GM18873 (cell line): ENCODE results near the gene BPHL.
"Not testable (repeated sequence)": the region's sequence is repeated elsewhere in the genome, so short reads cannot be mapped to it uniquely, and the experiment has no call there.

Source experiments
- ATAC-seq: cut with Tn5 transposase; IDR thresholded peaks from one replicate; pipeline ENCODE4 v1.9.1; 2021; ENCODE audit warnings: mild to moderate bottlenecking, moderate library complexity, moderate number of reproducible peaks; ENCODE audit not compliant: unreplicated experiment, low FRiP score

Gene BPHL

DNA sequence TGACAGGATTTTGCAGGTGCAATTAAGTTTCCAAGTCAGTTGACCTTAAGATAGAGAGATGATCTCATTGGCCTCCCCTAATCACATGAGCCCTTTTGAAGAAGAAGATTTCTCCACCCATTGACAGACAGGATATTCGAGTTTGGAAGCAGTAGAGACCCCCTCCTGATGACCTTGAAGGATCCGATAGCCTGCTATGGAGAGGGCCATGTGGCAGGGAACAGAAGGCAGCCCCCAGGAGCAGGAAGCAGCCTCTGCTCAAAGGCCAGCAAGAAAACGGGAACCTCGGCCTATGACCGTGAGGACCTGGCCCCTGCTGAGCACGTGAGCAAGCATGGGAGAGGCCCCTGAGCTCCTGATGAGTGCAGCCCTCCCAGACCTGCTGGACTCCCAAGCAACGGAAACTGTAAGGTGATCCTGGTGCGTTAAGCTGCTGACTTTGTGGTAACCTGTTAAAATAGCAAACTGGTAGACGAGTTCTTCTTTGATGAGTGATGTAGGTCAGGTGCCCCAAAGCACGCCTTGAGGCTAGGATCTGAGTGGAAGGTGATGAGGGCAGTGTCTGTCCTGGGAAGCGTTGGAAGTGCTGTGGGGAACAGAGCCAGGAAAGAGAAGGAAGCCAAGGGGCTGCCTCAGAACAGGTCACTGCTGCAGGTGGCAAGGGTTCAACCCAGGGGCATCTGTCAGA is 57.3 kb downstream of the BPHL start:
- no peak for ATAC-seq

DNA sequence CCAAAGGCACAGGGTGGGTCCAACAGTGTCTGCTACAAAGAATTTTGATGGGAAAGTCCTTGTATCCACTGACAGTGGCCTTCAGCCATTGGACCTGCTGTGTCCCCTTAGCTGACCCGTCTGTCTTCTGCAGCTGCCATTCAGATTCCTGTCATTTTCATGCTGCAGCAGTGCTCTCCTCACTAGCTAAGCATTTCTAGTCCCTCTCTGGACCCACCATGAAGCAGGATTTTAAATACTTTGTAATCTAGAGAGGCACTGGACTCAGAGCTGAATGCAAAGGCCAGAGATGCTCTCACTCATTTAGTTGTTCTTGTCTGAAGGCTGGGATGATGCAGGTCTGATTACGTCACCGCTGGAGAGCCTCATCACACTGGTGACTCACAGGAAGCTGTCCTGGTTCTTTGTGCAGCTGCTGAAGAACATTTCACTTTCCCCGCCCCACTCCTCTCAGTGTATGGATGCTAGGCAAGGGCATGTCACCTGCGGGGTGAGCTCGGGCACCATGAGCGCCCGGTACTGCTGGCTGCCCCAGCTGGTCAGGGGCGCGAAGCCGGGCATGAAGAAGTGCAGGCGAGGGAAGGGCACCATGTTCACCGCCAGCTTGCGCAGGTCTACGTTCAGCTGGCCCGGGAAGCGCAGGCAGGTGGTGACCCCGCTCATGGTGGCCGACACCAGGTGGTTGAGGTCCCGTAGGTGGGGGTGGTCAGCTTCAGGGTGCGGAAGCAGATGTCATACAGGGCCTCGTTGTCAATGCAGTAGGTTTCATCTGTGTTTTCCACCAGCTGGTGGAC is 58.2 kb downstream of the BPHL start:
- no peak for ATAC-seq

DNA sequence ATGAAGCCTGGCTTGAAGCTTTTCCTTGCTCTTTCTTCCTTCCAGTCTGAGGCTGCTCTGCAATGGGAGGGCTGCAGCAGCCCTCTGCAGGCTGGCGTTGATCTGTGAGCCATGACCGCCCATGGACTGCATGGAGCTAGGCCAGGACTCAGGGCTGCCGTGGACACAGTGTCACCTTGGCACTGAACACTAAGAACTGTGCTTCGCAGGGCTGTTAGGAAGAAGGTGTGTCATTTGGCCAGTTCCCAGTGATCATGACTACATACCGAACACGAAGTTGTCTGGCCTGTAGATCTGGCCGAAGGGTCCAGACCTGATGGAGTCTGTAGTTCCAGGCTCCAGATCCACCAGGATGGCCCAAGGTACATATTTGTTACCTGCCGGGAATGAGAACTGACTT is 60.2 kb downstream of the BPHL start:
- not testable (repeated sequence) for ATAC-seq

DNA sequence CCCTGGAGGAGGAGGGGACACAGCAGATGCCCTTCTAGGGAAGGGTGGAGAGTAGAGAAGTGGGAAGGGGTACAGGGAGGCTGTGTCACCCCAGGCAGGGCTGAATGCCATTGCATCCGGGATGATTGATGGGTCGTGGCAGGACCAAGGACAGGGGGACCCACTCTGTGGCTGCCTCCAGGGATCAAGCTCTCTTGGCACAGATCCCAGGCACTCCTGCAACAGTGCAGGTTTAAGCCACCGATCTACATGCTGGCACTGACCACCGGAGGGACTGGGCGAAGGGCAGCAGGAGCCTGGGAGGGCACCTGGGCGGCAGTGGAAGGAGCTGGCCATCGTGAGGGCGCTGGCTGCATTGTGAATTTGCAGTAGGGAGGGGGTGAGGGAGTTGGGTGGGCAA is 61.4 kb downstream of the BPHL start:
- not testable (repeated sequence) for ATAC-seq

DNA sequence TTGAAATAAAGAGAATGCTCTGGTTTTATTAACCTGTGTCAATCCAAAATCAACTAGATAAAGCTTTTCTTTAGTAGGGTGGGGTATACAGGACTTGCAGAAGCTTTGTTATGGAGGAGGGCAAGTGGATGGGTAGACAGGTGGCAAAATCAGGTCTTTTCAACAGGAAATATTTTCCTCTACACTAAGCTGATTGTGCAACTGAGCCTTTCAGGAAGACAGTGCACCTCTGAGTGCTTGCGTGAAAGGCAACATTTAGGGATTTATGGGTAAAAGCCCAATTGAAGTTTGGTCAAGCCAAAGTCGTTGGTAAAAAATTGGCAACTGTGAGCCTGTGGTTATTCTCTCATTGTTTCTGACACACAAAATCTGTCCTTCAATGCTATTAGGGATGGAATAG is 62.6 kb downstream of the BPHL start:
- no peak for ATAC-seq

DNA sequence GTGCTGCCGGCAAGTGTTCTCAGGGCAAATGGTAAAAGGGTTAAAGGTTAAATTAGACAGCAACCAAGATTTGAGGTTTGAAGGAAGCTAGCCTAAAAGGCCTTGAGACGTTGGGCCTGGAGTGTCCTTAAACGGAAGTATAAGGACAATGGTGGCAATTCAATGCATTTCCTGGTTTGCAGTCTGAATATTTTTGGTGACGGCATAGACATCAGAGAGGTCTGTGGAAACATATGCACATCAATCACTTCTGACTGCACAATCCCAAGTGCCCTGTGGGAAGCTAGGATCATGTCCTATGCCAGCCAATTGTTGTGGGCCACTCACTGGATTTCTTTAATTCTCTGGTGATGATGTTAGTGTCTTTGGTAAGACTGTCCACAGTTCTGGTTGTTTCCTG is 64.6 kb downstream of the BPHL start:
- ATAC-seq, result no peak

DNA sequence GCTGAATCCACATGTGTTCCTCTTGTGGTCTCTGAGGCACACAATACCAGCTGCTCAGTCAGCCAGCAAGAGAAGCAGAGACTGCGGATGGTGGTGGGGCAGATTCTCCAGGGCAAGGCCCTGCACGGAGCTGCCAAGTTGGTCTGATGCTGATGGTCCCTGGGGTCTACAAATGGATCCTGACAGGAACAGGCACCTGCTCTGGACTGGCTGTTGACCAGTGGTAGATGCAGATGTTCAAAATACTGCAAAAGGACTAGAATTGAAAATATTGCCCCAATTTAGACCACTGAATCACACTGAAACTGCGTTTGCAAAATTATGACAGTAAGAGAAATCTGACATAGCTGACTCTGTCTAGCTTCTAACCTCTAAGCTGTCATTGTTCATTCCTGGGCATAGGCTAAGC is 68.5 kb downstream of the BPHL start:
- ATAC-seq, result no peak

DNA sequence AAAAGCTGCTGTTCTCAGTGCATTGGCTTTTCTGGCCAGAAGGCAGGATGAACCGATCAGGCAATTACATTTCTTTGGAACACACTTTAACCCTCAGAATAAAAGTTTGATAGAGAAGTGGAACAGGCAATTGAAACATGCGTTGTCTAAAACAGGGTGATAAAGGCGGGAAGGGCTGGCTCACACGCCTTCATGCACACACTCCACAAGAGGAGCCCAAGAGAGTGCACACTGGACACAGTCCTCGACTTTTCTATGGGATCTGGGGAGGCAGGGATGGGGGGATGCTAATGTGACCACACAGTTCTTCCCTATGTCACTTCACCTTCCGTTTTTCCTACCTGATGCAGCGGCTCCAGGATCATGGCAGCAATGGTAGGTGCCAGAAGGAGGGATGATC is 69.8 kb downstream of the BPHL start:
- no peak for ATAC-seq

DNA sequence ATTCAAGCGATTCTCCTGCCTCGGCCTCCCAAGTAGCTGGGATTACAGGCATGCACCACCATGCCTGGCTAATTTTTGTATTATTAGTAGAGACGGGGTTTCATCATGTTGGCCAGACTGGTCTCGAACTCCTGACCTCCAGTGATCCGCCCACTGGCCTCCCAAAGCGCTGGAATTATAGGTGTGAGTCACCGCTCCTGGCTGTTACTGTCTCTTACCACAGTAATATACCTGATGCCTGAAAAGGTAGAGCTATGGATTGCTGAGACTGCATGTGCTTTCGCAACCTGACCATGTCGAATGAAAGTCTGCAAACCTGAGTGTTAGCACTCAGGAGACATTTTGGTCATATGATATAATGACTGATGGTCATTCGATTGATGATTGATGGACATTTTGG is 70.7 kb downstream of the BPHL start:
- not testable (repeated sequence) for ATAC-seq

DNA sequence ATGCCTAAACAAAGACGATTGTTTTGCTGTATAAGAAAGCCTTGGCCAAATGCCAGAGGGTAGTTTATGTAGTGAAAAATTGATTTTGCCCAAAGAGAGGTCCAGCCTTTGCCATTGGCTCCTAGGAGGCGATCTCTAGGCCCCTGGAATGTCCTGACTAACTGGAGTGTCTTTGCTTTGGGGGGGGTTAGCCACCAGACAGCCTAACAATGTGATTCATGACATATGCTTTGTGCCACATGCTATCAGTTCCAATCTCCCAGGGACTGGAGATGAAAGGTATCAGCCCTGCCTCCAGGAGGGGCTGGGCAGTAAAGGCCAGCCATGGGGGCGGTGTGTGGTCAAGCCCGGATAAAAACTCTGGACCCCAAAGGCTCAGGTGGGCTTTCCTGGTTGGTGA is 71.5 kb downstream of the BPHL start:
- ATAC-seq, result no peak

DNA sequence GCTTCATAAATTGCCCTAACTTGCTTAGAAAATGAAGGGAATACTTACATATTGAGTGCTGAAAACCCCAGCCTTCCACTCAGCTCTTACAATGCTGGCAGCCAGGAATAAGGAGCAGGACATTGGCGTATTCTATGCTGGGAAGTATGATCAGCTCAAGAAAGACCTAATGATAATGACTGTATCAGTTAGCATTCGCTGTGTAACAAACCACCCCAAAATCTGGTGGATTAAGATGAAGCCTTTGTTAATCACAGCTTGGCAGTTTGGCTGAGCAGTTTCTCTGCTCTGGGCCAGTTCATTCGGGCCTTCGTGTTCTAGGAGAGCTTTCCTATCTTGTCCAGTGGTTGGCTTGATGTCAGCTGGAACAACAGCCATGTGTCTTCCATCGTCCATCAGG is 72.3 kb downstream of the BPHL start:
- no peak for ATAC-seq

DNA sequence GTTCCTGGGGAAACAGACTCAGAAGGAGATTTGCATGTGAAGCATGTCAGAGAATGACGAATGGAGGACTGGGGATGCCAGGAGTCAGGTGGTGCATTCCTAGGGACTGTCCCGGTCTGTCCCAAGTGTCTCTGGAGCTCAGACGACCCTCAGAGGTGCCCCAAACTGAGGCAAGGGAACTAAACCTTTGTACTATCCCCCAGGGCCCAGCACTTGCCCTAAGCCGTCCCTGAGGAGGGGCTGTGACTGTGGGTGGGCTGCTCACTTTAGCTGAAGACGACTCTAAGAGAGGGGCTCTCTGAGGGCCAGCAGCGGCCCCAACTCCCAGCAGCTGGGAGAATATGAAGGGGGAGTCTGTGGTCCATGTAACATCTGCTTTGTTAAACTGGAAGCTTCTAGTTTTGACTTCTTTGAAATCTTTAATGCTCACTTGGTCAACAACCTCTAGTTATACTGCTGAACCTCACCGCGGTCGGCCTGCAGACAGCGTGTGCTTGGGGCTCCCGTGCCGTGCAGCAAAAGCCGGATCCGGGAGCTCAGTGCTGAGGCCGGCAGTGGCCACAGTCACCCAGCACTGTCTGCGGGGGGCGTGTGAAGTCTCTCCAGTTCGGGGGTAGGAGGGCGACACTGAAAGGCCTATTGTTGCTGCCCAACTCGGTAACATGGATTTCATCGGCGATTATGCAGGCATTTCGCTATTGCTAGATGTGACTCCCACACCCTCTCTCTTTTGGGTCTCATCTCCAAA is 74.8 kb downstream of the BPHL start:
- ATAC-seq, result no peak

DNA sequence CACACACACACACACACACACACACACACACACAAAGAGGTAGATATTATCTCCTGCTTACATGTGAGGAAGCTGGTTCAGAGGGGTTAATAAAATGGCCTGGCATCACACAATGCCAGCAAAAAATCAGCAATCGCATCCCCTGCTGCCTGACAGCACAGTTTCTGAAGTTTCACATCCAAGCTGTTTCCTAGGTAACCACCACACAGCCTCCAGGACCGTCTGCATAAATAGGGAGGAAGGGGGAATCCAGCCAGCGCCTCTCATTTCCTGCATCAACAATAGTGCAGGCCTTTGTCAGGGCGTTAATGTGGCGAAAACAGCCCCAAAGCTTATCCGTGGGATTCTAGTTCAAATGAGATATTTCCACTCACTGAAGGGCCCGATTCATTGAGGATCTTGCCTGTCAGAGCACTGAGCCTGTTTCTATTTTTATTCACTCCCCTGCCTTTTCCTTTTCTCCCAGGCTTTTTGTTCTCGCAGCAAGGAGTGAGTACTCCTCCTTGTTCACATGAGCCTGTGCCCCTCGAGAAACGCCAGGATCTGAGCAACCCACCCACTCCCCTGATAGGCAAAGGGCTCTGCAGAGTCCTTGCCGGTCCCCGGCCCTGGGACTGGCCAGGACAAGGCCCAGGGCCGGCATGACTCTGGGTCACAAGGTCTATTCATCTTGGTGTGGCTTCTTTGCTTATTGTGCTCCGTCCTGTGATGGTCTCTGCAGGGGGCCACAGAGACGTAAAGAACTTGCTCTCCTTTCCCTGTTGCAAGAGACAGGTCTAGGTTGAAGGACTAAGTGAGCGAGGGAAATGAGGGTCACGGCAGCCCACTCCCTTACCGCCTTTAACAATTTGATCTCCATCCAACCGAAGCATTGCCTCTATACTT is 76.3 kb downstream of the BPHL start:
- ATAC-seq, result no peak

DNA sequence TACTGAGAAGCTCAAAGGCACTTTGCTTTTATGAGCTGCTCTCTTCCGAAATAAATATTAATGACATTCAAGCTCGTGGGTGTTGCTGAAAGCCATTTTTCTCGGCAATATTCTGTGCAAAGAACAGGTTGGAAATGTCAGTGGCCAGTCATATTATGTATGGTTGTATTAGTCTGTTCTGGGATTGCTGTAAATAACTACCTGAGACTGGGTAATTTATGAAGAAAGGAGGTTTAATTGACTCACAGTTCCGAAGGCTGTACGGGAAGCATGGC is 76.8 kb downstream of the BPHL start:
- ATAC-seq, result no peak

DNA sequence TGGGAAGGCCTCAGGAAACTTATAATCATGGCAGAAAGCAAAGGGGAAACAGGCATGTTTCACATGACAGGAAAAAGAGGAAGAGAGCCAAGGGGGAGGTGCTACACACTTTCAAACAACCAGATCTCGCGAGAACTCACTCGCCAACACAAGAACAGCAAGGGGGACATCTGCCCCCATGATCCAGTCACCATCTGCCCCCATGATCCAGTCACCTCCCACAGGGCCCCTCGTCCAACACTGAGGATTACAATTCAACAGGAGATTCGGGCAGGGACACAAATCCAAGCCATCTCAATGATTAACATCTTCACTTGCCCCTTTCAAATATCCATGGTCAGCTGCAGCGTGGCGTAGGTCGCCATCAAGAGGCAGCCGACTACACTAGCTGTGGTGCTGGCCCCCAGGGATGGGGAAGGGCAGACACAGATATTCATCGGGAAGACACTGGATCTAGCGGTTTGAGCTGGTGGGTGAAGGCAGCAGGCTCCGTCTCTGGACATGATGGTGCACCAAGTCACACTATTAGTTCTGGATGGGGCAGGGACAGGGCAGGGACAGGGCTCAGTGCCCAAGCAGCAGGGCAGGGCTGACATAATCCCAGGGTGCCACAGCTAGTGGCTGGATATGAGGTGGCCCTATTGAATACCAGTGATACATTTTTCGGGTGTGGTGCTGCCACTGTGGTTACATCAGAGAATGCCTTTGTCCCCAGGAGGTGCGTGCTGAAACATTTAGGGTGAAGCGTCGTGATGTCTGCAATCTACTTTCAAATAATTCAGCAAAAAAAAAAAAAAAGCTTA is 77.4 kb downstream of the BPHL start:
- ATAC-seq, result no peak

DNA sequence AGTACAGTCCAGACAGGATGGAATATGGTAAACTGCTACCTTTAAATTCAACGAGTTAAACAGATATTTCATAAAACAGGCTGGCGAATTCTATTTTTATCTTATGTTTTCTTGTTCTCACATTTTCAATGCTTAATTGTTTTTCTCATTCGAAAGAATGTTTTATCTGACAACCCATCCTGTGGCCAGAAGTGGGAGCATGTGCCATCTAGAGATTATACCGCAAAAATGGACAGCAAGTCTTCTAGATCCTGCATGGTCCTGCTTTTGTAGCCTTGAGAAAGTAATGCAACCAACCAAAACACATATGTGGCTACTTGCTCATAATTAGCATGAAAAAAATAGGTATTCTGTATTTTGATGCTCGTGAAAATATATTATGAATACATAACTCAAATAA is 78.3 kb downstream of the BPHL start:
- no peak for ATAC-seq

DNA sequence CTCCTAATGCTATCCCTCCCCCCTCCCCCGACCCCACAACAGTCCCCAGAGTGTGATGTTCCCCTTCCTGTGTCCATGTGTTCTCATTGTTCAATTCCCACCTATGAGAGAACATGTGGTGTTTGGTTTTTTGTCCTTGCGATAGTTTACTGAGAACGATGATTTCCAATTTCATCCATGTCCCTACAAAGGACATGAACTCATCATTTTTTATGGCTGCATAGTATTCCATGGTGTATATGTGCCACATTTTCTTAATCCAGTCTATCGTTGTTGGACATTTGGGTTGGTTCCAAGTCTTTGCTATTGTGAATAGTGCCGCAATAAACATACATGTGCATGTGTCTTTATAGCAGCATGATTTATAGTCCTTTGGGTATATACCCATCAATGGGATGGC is 79.2 kb downstream of the BPHL start:
- ATAC-seq, result not testable (repeated sequence)

DNA sequence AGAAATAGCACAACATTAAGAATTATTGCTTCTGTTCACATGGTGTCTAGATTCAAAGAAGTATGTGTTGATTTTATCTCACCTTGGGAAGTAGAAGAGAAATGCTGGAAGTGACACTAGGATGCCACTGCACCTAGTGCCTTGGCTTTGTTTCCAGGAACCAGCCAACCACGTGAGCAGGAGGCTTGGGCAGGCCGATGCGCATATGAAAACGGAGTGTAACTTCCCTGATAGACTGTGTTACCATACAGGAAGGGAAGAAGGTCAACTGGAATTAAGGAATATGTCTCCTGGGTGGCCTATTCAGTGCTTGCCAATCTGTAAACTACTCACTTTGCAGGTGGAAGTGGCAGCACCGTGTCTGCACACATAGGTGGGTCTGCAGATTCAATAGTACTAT is 80.9 kb downstream of the BPHL start:
- no peak for ATAC-seq

DNA sequence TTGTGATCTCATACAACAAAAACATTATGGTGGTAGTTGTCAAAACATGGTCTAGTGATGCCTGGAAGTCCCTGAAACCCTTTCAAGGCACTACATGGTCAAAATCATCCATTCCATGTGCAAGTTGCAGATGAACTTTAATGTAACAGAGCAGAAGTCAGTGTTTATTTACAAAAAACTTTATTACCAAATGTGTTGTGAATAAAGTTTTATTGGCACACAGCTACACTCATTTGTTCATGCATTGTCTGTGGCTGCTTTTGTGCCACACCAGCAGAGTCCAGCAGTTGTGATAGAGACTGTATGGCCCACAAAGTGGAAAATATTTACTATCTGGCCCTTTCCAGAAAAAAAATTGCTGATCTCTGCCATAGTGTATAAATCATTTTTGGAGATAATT is 82.2 kb downstream of the BPHL start:
- no peak for ATAC-seq

DNA sequence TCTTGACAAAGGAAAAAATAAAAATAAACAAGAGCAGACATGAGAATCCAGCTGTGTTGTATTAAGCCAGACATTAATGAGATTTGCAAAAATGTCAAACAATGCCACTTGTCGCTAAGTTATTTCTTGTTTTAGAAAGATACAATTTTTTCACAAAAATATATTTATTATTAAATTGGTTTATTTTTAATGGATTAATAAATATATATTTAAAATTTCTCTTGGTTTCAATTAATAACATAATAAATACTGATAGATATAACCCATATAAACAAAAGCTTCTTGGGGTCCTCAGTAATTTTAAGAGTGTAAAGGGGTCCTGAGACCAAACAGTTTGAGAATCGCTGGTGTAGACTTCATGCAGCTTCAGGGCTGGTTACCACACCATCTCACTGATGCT is 82.9 kb downstream of the BPHL start:
- no peak for ATAC-seq
